HG02885 (cell line): ENCODE measurements around the gene CPTP.
A peak's percentile ranks its signal among the peaks of the same experiment; 100 is the strongest.

Experiments used
- ATAC-seq: cut with Tn5 transposase; IDR thresholded peaks from one replicate; pipeline ENCODE4 v1.9.1; 2021; ENCODE audit warnings: mild to moderate bottlenecking; ENCODE audit not compliant: unreplicated experiment, poor library complexity

CPTP gene

DNA sequence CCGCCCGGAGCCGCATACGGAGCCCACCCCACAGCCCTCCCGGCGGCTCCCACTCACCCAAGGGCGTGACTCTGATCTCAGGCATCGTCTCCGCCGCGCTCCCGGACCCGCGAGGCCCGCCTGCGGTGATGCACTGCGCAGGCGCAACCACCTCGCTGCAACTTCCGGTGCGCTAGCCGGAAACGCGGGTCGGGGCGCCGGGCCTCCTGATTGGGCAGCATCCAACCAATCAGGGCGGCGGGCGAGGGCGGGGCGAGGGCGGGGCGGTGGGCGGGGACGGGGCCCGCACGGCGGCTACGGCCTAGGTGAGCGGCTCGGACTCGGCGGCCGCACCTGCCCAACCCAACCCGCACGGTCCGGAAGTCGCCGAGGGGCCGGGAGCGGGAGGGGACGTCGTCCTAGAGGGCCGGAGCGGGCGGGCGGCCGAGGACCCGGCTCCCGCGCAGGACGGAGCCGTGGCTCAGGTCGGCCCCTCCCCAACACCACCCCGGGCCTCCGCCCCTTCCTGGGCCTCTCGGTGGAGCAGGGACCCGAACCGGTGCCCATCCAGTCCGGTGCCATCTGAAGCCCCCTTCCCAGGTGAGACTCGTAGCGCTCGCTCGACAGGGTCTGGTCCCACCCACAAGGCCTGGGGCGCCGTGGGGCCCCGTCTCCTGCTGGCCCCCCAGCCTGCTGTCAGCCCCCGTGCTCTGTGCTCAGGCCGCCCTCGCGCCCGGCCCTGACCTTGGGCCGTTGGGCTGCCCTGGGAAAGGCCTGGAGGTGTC is at the start of gene CPTP, which contains the start of gene INTS11:
Gene CPTP, plus strand, starts transcription at position 279 of the 764 bp plus-strand sequence. CDS start 2,109 bp downstream, outside the sequence.
Gene INTS11, minus strand, starts transcription at position 137 of the 764 bp plus-strand sequence. Its CDS starts 52 bp downstream, at position 85.
- peak; percentile 79 for ATAC-seq

DNA sequence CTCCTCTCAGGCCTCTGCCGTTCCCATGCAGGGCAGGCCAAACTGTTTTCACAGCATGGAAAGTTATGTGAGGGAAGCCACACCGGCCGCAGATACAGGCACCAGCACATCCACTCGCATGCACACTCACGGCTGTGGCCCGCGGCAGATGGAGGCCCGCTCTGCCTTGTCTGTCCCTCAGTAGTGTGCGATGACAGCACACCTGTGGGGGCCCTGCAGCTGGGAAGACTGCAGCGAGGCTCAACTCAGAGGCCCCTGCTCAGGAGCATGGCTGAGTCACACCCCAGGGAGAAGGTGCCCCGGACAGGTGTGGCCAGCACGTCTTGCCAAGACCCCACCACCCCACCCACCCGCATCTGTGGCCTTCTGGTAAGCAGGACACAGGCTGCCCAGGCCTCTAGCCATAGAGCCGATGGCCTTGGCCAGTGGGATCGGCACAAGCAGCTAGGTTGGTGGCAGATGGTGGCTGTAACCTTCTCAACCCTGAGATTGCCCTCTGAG is 49.6 kb upstream of the CPTP start:
- ATAC-seq: no peak

DNA sequence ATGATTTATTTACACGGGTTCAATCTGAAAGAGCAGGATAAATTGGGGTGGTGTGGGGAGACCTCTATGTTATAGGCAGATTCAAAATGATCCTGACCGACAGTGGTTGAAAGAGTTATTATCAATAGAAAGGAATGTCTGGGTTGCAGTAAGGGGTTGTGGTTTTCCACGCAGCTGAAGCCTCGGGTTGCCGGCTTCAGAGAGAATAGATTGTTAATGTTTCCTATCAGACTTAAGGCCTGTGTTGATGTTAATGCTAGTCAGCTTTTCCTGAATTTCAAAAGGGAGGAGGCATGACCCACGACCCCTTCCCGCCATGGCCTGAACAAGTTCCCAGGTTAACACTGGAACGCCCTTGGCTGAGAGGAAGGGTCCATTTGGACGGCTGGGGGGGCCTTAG is 48.8 kb upstream of the CPTP start:
- ATAC-seq: no peak

DNA sequence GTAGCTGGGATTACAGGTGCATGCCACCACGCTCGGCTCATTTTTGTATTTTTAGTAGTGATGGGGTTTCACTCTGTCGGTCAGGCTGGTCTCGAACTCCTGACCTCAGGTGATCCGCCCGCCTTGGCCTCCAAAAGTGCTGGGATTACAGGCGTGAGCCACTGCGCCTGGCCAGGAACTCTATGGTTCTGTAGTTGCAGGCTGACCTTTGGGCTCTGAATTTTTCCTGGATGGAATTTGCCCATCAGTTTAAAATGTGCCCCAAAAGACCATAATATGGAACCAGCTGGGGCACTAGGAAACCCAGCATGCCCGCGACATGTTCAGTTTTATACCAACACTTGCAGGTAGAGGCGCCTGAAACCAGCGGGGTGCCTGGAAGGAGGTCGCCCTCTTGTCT is 46.0 kb upstream of the CPTP start:
- no peak for ATAC-seq

DNA sequence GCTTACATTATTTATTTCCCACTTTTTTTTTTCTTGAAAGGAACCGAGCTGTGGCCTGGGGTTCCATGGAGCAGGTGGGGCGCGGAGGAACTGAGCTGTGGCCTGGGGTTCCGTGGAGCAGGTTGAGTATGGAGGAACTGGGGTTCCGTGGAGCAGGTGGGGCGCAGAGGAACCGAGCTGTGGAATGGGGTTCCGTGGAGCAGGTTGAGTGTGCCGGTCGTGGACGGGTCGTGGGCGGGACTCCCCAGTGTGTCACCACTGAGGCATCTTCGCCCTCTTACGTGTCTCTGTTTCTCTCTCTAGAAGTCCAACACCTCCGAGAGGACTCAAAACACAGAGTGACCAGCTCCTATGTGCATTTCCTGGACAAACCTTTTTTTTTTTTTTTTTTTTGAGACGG is 45.6 kb upstream of the CPTP start:
- ATAC-seq: no peak

DNA sequence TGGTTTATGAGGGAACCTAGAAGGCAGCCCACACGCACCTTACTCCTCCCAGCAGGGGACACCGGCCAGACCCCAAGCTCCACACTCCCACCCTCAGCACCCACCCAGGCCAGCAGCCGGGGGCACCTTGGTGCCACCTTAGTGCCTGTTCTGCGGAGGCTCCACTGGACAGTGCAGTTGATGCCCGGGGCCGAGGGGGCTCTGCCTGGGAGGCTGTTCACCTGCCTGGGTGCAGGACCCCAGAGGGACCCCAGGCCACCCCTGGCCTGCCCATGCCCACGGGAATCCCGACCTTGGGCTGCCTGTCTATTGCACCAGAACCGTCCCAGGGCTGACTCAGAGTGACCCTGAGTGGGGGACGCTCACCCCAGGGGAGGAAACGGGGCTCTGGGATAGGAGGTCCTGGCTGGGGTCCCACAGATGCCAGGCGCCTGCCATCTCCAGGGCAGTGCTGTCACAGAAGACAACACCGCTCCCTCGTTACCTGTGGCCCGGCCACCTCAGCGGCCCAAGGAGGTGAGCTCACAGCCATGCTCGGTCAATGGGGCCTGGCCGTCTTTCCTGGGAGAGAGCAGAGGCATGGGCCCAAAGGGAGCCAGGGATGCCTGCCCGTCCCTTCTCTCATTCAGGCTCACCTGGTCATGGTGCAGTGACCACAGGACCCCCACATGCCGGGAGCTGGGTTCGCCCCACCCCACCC is 43.7 kb upstream of the CPTP start:
- no peak for ATAC-seq

DNA sequence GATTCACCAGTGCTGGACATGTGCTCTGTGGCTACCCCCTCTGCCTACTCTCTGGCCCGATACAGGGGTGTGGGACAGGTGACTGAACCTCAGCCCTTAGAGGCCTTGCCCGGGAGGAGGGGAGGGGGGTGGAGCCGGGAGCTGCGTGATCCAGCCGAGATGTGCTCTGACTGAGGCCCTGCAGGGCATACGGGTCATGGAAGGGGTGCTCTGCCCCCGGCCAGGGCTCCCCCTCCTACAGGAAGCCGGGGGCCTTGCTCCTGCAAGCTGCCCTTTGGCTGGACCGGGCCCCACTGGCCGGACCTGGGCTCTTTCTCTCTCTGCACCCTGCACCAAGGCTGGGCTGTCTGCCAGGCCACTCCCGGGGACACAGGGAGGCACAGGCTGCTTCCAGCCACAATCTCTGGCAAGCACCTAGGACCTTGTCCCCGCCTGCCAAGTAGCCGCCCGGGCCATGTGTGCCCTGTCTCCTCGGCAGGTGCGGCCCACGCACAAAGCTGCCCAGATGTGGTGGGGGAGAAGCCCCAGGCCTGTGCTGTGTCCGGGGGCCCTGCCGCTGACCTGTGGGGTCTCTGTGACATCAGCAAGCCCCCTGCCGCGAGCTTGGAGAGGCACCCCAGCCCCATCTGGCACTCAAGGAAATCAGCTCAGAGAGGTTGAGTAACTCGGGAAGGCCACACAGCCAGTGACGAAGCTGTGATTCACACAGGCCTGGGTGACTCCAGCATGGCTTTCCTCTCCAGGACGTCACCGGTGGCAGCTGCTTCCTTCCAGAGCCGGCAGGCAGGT is 42.9 kb upstream of the CPTP start:
- ATAC-seq: no peak

DNA sequence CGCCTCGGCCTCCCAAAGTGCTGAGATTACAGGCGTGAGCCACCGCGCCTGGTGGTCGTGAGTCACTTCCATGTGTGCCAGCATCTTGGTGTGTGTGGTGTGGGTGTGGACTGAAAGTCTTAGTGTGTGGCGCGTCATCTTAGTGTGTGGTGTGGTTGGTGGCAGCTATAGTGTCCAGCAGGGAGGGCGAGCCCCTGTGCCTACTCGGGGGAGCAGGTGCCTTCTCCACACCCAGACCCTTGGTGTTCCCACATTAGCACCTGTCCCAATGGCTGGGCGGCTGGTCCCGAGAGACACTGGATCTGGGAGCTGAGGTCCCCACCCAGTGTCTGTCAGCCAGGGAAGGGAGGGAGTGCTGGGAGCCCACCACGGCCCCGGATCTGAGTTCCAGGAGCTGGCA is 41.6 kb upstream of the CPTP start:
- ATAC-seq: no peak

DNA sequence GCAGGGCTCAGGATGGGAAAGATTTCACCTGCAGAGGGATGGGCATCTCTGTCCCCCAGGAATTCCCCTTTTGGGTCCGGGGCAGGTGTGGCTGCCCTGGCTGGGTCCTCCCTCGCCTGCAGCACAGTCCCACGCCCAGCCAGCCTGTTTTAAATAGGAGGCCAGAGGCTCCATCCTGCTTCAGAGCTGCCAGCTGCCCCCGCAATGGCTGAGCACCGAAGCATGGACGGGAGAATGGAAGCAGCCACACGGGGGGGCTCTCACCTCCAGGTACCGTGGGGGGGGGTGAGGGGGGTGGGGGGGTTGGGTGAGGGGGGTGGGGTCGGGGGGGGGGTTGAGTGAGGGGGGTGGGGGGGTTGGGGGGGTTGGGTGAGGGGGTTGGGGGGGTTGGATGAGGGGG is 40.8 kb upstream of the CPTP start:
- no peak for ATAC-seq

DNA sequence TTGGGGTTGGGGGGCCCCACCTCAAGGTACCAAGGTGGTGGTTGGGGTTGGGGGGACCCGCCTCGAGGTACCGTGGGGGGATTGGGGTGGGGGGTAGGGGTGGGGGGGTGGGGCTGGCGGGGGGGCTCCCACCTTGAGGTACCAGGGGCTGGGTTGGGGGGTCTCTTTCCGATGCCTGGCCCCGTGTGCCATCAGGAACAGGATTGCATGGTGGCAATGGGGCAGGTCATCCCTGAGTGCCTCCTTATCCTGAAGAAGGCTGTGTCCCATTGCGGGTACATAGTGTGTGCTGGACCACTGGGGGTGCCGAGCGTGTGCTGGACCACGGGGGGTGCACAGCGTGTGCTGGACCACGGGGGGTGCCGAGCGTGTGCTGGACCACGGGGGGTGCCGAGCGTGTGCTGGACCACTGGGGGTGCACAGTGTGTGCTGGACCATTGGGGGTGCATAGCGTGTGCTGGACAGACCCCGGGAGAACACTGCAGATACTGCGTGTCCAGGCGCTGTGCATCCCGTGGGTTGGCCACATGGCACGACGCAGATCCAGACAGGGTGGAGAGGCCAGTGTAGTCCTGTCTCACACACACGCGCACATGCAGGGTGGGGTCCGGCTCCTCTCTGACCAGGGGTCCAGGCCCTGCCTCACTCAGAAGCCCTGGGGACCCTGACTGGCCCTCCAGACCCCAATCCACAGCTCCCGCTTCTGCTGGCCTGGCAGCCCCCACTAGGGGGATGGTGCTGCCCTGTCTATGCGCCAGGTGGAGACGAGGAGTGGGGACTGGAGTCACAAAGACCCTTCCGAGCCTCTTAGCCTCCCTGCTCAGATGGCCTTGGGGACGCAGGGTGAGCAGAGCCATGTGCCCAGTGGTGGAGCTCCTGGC is 40.1 kb upstream of the CPTP start:
- ATAC-seq: no peak

DNA sequence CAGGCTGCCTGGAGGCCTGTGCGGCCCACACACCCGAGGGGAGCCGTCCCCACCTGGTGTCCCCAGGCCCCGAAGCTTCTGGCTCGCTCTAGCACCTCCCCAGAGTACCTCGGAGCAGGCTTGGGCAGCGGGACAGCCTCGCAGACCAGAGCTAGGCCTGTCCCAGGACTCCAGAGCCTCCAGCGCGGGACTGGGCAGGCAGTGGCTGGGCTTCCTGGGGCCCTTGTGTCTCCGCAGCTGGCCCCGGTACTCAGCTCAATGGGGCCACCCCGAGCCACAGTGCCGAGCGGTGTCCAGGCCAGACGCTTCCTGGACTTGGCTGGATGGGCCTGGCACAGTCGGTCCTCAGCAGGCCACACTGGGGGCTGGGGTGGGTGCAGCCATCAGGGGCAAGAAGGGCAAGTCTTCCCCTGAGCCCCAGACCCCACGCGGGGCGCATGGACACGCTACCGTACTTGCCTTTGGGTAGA is 39.5 kb upstream of the CPTP start:
- ATAC-seq: no peak

DNA sequence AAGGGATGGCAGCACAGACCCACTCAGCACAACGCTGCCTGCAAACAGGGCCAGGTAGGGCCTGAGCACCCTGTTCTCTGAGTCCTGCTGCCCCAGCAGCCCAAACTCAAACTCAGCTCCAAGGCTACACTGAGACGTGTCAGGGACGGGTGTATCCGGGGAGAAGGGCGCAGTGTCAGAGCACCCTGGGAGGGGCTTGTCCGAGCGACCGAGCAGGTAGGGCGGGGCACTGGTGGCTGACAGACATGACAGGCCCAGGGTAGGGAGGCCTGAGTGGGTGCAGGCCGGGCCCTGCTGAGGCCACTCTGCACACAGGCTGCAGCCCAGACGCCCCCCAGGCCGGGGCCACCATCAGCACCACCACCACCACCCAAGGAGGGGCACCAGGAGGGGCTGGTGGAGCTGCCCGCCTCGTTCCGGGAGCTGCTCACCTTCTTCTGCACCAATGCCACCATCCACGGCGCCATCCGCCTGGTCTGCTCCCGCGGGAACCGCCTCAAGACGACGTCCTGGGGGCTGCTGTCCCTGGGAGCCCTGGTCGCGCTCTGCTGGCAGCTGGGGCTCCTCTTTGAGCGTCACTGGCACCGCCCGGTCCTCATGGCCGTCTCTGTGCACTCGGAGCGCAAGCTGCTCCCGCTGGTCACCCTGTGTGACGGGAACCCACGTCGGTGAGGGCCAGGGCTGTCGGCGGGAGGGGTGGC is 38.8 kb upstream of the CPTP start:
- ATAC-seq: no peak

DNA sequence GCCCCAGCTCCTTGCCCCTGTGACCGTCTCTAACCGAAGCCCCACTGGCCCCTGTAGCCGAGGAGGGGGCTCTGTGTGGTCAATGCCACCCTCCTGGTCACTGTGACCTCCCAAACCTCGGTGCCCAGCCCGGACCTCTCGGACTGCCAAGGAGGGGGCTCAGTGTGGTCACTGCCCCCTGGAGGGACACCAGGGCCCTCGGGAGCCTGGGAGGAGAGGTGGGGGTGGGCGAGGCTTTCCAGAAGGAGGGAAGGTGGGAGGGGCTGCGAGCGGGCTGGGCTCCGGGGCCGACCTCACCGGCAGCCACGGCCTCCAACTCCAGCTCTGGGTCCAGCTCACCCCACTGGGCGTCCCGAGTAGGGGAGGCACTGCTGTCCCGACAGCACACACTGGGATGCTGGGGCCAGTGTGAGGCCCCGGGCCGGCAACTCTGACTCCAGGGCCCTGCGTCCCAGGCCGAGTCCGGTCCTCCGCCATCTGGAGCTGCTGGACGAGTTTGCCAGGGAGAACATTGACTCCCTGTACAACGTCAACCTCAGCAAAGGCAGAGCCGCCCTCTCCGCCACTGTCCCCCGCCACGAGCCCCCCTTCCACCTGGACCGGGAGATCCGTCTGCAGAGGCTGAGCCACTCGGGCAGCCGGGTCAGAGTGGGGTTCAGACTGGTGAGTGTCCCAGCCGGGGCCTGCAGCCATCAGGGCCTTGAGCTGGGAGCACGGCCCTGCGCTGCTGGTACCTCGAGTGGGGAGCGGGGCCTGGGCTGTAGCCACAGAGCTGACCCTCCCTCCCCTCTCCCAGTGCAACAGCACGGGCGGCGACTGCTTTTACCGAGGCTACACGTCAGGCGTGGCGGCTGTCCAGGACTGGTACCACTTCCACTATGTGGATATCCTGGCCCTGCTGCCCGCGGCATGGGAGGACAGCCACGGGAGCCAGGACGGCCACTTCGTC is 38.0 kb upstream of the CPTP start:
- ATAC-seq: no peak

DNA sequence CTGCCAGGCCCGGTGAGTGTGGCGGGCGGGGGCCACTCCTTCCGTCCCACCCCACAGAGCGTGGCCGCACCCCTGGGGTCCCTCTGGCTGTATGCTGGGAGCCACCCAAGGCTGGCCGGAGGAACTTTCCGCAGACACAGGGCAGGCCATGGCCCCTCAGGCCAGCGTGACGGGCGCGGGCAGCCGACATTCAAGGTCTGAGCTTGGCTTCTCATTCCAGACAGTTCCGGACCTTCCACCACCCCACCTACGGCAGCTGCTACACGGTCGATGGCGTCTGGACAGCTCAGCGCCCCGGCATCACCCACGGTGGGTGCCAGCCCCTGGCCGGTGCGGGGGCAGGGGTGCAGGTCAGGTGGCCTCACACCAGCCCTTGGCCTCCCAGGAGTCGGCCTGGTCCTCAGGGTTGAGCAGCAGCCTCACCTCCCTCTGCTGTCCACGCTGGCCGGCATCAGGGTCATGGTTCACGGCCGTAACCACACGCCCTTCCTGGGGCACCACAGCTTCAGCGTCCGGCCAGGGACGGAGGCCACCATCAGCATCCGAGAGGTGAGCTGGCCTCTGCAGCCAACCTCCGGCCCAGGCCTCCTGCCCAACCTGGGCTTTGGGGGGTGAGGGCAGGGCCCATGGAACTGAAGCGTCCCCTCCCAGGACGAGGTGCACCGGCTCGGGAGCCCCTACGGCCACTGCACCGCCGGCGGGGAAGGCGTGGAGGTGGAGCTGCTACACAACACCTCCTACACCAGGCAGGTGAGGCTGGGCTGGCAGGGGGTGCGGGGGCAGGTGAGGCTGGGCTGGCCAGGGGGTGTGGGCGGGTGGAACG is 37.1 kb upstream of the CPTP start:
- ATAC-seq: no peak

DNA sequence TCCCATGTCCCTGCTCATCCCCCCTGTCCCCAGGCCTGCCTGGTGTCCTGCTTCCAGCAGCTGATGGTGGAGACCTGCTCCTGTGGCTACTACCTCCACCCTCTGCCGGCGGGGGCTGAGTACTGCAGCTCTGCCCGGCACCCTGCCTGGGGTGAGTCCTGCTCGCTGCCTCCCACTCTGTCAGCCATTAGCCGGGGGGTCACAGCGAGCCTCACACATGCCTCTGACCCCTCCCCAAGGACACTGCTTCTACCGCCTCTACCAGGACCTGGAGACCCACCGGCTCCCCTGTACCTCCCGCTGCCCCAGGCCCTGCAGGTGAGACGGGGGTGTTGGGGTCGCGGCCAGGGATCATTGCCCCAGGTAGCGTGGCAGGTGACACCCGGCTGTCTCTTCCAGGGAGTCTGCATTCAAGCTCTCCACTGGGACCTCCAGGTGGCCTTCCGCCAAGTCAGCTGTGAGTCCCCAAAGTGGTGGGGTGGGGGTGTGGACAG is 34.3 kb upstream of the CPTP start:
- ATAC-seq: no peak

DNA sequence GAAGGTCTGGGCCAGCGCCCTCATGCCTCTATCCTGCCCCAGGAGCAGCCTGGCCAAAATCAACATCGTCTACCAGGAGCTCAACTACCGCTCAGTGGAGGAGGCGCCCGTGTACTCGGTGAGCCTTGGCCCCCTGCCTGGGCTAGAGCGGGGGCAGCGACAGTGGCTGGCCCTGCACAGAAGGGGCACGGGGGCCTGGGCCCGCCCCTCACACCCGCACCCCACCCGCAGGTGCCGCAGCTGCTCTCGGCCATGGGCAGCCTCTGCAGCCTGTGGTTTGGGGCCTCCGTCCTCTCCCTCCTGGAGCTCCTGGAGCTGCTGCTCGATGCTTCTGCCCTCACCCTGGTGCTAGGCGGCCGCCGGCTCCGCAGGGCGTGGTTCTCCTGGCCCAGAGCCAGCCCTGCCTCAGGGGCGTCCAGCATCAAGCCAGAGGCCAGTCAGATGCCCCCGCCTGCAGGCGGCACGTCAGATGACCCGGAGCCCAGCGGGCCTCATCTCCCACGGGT is 33.5 kb upstream of the CPTP start:
- no peak for ATAC-seq
